ENCODE measurements around the gene FAM120B.
"Not testable (repeated sequence)": the region's sequence is repeated elsewhere in the genome, so short reads cannot be mapped to it uniquely, and the experiment has no call there.

Gene FAM120B

DNA sequence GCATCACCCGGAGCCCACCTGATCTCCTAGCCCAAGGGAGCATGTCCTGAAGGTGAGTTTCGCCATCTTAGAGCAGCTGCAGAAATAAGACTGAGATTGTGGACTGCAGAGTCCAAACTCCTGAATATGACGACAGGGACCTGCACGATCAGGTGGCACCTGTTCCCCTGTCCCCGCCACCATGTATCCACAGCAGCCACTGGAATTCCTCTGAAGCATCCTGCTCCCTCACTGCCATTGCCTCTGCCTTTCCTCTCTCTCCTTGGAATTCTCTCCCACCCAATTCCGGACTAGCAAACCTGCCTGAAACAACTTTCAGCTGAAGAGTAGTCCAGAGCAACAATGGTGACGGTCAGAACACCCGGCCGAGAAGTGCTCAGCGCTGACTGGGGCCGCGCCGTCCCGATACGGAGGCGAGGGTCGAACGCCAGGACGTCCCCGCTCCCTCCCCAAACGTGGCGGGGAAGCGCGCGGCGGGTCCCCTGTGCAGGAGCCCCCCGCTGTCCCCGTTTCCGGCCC lies 694 bp upstream of the FAM120B start:
- DNase-seq = peak; percentile 57

DNA sequence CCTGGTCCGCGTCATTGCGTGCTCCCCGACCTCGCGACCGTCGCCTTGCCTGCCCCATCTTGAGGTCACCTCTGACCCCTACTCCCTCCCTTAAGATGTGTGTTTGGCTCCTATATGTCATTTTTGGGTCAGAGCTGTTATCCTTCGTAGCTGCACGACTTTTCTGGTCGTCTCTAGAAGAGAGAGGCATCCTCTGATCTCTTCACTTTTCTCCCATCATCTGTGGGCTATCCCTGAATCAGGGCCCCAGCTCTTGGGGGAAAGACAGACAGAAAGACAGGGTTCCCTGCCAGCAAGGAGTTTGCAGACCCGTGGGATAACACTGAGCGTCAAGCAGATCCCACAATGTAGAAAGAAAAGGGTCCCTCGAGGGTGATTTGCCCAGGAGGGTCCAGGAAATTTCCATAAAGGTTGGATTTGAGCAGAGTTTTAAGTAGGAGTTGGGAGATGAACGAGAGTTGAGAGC lies 555 bp downstream of the FAM120B start:
- DNase-seq = no peak

DNA sequence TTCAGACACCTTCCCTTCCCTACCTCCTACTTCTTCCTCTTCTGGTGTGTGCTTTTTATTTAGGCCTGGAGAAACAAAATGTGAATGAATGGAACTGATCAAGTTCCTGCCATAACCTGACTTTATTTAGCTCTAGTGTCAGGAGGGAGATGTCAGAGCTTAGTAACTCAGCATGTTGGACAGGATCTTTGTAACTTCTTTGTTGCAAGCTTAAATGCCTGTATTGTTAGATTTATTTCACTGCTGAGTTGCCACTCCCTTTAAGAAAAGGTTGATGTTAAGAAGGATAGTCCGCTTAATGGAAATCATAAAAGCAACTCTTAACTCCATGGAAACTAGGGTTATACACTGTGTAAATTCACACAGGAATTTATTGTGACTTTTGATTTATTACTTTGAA lies 2.2 kb downstream of the FAM120B start:
- DNase-seq = no peak

DNA sequence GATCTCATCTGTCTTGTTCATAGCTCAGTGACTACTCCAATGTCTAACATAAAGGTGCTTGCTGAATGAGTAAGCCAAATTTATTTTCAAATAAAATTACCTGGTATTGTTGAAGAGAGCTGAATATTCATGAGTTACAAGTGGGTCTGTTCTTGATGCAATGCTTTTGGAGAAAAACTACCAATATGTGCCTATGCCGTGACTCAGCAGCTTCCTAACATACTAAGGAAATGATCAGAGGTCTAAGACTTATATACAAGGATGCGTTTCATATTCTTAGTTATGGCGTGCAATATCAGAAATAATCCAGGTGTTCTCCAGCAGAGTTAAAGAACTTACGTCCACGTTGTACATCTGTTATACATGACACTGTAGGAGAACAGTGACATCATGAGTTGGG lies 5.1 kb downstream of the FAM120B start:
- DNase-seq = no peak

DNA sequence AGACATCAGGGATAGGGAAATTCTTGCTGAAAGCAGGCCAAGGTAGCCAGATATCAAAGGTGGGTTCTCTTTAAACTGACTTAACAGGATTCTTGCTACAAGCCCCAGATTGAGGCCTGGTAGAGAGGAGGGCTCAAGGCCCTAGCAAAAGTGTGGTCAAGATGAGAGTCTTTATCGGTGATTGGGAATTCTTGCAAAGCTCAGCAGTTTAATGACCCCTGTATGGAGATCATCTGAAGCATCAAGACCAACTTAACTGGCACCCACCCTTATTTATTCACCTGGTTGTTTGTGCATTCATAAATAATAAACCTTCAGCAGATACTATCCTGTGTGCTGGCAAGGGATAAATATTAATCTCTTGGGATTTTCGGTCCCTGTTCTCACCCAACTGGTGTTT lies 6.3 kb downstream of the FAM120B start:
- no peak for DNase-seq

DNA sequence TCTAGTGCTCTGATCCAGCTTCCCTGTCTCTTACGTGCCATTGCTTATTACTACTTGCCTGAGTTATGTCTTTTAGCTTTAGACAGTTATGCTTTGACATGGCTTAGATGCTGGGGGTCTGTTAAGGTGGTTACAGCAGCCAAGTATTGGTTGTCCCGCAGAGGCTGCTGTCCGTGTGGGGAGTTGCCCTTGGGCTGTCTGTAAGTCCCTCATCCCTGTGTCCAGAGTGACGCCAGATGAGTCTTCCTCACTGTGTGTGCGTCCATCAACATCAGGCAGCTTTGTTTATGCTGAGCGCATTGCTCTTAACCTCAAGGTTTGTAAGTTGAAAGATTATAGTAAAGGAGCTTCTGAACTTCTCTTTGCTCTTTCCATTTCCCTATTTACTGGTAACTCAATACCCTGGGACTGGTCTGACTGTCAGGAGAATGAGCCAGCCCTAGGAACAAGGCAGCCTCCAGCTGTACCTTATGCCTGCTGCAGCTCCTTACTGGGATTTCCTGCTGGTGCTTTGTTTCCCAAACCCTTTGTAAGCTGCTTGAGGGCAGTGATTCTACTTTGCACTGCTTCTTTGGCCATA lies 7.2 kb downstream of the FAM120B start:
- DNase-seq = no peak

DNA sequence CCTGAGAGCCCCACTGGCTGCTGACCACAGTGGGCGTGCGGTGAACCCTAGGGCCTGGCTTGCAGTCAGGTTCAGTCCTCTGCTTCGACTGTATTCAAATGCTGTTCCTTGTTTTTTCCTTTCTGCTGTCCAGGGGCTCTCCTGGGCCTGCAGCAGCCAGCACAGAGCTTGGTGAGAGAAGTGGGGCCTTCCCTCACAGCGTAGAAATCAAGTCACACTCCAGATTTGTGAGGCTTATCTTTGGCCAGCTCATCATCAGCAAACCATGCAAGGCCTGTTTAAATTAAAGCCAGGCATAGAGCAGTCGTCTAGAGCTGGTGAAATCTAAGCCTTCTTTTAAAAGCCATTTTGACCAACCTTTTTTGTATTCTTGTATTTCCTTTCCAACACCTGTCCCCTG lies 8.4 kb downstream of the FAM120B start:
- DNase-seq = no peak

DNA sequence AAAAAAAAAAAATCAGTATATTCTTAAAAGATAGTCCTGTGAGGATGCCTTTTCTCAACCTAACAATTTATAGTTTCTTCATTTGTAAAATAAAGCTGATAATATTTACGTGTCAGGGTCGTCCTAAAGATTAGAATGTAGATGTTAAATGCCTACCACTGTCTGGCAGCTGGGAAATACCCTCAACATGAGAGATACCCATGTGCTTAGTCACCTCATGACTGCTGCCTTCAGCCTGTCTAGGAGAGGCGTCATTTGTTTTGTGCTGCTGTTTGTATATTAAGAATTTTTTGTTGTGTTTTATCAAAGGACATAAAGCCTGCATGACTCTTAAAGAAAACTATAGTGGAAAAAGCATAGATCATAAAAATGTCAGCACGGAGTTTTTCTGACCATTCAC lies 9.5 kb downstream of the FAM120B start:
- no peak for DNase-seq

DNA sequence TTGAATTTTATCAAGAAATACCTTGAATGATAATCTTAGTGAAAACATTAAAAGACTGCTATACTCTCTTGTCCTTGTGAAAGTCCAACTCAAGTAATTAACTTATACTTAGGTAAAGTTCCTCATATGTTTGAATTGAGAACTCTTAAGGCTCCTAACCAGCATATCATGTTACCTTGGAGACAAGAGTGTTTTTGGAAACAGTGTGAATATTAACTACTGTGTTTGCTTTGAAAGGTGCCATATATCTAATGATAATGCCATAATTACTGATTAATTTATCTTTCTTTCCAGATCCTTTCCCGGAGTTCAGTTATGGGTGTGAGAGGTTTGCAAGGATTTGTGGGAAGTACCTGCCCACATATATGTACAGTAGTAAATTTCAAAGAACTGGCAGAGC lies 10.5 kb downstream of the FAM120B start:
- no peak for DNase-seq

DNA sequence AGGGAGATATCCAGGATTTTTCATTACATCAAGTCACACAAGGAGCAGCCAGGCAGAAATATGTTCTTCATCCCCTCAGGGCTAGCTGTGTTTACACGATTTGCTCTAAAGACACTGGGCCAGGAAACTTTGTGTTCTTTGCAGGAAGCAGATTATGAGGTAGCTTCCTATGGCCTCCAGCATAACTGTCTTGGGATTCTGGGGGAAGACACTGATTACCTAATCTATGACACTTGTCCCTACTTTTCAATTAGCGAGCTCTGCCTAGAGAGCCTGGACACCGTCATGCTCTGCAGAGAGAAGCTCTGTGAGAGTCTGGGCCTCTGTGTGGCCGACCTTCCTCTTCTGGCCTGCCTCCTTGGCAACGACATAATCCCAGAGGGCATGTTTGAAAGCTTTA lies 11.2 kb downstream of the FAM120B start:
- DNase-seq = no peak

DNA sequence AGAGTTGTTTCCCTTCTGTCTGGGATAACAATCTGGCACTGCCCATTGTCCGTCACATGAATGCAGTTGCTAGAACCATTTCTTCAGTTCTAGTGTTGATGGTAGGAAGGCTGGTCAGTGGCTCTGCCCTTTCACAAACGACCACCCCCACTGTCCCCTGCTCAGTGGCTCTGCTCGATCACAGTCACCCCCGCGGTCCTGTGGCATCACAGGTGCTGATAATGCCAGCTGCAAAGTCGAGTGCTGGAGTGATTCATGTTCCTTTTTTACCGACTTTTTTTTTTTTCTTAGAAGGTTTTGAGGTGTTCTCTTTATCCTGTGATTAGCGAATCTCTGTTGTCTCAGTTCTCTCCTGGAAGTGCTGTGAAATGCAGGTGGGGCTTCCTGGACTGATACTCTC lies 22.8 kb downstream of the FAM120B start:
- no peak for DNase-seq

DNA sequence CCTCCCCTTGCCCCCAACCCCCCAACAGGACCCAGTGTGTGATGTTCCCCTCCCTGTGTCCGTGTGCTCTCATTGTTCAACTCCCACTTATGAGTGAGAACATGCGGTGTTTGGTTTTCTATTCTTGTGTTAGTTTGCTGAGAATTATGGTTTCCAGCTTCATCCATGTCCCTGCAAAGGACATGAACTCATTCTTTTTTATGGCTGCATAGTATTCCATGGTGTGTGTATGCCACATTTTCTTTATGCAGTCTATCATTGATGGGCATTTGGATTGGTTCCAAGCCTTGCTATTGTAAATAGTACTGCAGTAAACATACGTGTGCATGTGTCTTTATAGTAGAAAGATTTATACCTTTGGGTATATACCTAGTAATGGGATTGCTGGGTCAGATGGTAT lies 28.6 kb downstream of the FAM120B start:
- not testable (repeated sequence) for DNase-seq

DNA sequence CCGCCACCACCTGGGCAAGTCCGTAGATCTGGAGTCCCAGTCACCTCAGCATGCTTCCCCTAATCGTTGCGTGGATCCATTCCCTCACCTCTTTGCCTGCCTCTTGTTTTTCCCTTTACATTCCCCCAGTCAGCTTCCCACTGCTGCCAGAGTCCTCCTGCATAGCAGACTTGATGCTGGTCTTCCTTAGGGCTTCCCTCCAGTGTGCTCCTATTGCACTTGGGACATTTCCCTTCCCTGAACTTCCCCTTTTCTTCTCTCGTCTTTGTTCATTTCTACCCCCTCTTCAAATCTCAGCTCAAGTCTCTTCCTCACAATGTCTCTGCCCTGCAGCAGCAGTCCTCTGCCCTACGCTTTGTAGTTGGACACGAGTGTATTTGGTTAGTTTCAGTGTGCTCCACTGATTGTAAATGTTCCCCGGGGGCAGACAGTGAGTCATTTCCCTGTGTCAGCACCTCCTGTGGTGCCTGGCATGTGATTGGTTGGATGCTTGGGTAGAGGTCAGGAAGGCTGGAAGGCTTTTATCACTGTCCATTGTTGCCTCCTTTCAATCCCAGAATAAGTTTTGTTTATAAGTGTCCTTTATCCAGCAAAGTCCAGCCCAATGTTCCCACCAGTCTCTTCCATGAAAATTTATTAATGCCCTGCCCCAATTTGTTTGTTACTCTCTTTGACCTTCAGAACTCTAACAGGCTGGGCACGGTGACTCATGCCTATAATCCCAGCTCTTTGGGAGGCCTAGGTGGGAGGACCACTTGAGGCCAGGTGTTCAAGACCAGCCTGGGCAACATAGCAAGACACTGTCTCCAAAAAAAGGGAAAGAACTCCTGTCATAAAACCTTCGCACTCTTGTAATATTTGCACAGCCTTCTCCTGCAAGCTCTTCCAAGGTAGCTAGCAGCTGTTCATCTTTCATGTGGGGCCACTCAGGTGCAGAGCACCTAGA lies 38.3 kb downstream of the FAM120B start:
- DNase-seq = no peak

DNA sequence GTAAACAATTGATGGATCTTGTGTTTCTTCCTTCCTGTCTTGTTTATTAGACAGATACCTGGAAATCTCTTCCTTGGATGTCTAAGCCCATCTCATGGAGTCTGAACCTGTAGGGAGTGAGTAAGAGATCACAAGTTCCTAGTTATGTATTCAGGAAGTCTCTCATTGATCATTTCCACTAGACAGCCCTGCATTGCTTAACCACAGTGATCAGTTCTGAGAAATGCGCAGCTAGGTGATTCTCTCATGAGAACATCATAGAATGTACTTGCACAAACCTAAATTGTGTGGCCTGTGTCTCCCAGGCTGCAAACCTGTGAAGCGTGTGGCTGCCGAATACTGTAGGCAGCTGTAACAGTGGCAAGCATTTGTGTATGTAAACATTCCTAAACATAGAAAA lies 39.1 kb downstream of the FAM120B start:
- DNase-seq = no peak

DNA sequence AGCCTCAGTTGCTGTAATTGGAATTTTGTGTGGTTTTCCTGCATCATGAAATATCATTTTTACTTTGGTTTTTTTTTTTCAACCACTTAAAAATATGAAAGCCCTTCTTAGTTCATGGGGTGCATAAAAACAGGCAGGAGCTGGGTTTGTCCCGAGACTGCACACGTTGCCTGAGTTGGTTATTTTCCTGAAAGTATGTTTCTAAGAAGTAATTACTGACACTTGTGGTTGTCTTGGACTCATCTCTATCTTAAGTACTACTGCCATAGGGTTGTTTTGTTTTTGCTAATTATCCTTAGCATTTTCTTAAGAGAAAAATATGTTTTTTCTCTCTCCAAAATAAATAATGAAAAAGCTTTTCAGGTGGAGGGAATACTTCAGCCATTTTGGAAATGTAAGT lies 40.1 kb downstream of the FAM120B start:
- no peak for DNase-seq

DNA sequence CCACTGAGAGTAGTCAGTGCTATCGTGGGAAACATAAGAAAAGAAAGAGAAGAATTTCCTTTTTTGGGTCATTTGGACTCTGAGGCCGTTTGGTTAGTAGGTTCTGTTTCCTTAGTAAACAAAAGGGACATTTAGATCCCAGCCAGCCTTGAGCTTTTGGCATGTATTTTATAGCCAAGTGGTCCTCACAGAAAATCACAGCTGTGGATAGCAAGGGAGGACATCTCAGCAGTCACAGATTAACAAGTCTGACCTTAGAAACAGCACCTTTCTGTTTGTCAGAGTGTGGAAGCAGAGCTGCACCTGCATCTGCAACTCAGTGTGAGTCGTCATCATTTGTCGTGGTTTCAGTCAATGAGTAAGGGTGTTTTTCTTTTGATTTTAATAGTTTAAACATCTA lies 40.5 kb downstream of the FAM120B start:
- DNase-seq = no peak

DNA sequence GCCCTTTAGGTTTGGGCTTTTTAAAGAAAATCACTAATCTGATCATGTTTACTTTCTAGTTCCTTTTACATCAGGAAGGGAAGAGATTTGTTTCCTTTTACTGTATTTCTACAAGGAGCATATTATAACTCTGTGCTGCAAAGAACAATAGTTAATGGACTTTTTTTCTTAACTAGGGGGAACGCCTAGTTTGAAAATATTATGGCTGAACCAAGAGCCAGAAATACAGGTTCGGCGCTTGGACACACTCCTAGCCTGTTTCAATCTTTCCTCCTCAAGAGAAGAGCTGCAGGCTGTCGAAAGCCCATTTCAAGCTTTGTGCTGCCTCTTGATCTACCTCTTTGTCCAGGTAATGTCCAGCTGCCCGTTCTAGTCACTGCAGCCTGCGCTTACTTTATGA lies 41.4 kb downstream of the FAM120B start:
- DNase-seq = no peak

DNA sequence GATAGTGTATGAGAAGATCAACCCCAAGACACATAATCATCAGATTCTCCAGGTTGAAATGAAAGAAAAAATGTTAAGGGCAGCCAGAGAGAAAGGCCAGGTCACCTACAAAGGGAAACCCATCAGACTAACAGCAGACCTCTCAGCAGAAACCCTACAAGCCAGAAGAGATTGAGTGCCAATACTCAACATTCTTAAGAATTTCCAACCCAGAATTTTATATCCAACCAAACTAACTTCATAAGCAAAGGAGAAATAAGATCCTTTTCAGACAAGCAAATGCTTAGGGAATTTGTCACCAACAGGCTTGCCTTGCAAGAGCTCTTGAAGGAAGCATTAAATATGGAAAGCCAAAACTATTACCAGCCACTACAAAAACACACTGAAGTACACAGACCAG lies 44.9 kb downstream of the FAM120B start:
- DNase-seq = not testable (repeated sequence)

DNA sequence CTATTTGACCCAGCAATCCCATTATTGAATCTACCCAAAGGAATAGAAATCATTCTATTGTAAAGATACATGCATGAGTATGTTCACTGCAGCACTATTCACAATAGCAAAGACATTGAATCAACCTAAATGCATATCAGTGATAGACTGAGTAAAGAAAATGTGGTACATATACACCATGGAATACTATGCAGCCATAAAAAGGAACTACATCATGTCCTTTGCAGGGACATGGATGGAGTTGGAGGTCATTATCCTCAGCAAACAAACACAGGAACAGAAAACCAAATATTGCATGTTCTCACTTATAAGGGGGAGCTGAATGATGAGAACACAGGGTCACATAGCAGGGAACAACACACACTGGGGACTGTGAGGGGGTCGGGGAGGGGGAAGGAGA lies 48.6 kb downstream of the FAM120B start:
- DNase-seq = not testable (repeated sequence)

DNA sequence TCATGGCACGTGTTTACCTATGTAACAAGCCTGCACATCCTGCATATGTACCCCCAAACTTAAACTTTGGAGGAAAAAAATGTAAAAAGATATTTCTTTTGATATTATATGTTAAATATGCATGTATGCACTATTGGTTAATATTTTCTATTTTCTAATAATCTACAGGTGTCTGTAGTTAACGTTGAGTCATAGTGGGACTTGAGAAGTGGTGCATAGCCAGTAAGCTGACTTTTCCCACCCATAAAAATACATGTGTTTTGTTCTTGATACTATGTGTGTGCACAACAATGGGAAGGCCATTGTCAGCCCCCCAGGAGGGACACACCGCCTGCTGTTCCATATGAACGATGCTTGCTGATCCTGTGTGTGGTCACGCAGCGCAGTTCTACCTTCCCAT lies 49.1 kb downstream of the FAM120B start:
- DNase-seq = no peak

DNA sequence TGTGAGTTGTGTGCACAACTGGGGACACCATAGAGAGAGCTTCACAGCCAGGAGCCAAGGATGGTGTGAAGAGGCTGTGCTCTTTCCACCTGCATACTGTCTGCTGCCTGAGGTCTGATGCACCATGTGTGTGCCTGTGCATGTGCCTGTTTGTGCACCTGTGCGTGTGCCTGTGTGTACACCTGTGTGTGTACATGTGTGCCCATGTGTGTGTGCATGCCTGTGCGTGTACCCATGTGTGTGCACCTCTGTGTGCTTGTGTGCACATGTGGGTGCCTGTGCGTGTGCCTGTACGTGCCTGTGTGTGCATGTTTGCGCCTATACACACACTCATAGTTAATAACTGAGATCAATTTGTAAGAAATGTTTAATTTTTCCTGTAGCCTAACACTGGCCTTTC lies 51.3 kb downstream of the FAM120B start:
- no peak for DNase-seq

DNA sequence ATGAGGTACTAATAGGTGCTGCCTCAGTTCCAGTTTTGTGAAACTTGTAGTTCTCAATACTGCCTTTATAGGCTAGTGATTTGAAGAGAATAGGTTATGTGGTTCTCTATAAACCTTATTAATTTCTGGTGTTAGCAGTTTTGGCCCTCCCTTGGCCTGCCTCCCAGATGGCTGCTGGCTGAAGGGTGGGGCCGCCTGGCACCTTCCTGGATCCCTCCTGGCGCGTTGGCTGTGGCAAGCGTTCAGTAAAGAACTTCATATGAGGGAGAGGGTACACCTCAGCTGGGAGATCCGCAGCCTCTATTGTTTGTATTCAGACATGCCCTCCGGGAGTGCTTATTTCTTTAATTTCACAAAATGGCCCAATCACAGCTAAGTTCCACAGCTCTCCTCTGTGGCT lies 51.9 kb downstream of the FAM120B start:
- DNase-seq = no peak

DNA sequence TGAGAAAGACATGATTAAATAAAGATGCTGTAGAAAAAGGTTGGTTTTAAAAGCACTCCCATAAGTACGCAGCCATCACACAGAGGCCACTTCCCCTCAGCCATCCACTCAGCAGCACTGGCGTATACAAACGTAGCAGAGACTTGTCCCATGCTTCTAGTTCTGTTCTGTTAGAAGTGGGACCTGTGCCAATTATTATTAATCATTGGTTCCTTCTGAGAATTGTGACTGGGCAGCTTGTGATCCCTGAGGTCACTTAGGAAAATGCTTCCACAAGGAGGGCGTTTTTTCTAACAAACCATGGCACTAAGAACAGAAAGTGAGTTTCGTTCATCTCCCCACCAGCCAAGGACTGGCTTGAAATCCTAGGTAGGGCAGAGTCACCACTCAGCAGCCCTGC lies 53.9 kb downstream of the FAM120B start:
- no peak for DNase-seq

DNA sequence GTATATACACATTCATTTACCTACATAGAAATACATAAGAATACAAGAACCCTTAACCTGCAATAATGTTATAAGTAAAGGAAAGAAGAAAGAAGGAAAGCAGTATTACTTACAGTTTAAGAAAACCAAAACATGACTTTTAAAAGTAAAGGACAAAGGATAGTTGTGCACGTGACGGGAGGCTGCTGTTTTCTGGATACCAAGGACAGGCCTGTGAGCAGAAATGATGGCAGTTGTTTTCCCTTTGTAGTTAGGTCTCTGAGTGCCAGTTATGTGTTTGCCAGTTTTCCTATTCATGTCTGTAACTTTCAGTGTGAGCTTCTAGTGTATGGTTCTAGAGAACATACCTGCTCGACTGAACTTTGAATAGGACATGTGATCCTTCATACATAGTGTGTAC lies 54.8 kb downstream of the FAM120B start:
- DNase-seq = no peak
